HG03439 (cell line): ENCODE data around the gene CPHXL.

Experiments
- ATAC-seq: cut with Tn5 transposase; IDR thresholded peaks from one replicate; pipeline ENCODE4 v1.9.1; 2021; ENCODE audit warnings: mild to moderate bottlenecking, moderate library complexity; ENCODE audit not compliant: unreplicated experiment

CPHXL gene

GRCh38 chr16:75702242-75702641, 24.0 kb downstream of the CPHXL start:
- no peak for ATAC-seq

- ATAC-seq = no peak
Observed at GRCh38 chr16:75701361-75701760, 24.9 kb downstream of the CPHXL start, which contains the start of gene DUXB. Gene DUXB (minus strand): TSS chr16:75701461. CDS start chr16:75701418, 43 bp downstream.

- no peak for ATAC-seq
Observed at GRCh38 chr16:75697571-75697970, 28.7 kb downstream of the CPHXL start.

- ATAC-seq = no peak
Observed at GRCh38 chr16:75695708-75696107, 30.6 kb downstream of the CPHXL start.

- no peak for ATAC-seq
Observed at GRCh38 chr16:75687361-75687760, 38.9 kb downstream of the CPHXL start.

GRCh38 chr16:75682308-75682707, 44.0 kb downstream of the CPHXL start:
- ATAC-seq = no peak

GRCh38 chr16:75679366-75679765, 46.9 kb downstream of the CPHXL start:
- ATAC-seq = no peak

- ATAC-seq = no peak
Observed at GRCh38 chr16:75676909-75677308, 49.4 kb downstream of the CPHXL start, which contains the start of gene CPHXL2. Gene CPHXL2 (minus strand): TSS chr16:75677009. CDS start chr16:75676999, 10 bp downstream.

- ATAC-seq = no peak
Observed at GRCh38 chr16:75667503-75667902, 58.8 kb downstream of the CPHXL start.
